Measurements from ENCODE around the gene LAMA3. TPM values are rescaled to one million over a fixed set of nuclear protein-coding genes. Genes with fewer than 3 reads are reported as not detected.
"Not testable (repeated sequence)": the region's sequence is repeated elsewhere in the genome, so short reads cannot be mapped to it uniquely, and the experiment has no call there.

The LAMA3 gene
- total RNA-seq, 2 experiments from 2014 or later: 0.04 to 0.17 TPM

DNA sequence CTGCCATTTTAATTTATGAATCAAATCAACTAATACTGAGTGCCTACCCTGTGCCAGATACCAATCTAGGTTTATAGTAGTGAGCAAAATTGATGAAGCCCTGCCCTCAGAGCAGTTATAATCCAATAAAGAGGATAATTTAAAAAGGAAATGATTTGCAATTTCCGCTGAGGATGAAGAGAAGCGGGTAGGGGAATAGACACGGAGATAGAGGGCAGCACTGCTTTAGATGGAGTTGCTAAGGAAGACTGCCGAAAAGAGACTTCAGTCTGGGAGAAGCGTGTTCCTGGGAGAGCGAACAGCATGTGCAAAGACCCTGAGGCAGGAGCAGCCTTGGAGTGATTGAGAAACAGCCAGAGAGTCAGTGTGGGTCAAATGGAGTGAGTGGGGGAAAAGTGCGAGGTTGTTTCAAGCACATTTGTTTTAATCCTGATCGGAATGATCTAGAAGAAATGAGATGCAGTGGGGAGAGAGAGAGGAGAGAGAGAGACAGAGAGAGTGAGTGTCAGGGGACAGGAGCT is 12.4 kb downstream of the LAMA3 start:
- ChIA-PET CTCF (no interaction called here), POLR2A (no interaction called here)

DNA sequence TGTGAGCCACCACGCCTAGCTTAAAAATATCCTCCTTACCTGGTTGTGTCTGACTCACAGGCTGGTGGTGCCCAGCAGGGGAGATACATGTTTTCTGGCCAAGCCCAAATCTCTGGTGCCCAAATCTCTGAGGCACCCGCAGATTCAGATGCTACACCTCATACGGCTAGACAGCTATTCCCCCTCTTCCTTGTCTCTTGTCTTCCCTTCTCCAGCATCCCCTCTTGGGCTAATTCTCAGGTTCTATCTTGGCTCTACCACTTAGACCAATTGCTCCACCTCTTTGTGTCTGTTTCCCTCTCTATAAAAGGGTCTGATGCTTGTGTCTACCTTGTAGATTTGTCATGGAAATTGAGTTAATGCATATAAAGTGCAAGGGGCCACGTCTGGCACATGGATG is 13.4 kb downstream of the LAMA3 start:
- CTCF ChIA-PET: interaction anchor here (0.6 to 1.3 kb wide), 6 partner anchors 76 to 206 kb away, joined by 3 to 4 read pairs (median 3); no protein-coding TSS in a partner anchor
- POLR2A ChIA-PET: no interaction called here

DNA sequence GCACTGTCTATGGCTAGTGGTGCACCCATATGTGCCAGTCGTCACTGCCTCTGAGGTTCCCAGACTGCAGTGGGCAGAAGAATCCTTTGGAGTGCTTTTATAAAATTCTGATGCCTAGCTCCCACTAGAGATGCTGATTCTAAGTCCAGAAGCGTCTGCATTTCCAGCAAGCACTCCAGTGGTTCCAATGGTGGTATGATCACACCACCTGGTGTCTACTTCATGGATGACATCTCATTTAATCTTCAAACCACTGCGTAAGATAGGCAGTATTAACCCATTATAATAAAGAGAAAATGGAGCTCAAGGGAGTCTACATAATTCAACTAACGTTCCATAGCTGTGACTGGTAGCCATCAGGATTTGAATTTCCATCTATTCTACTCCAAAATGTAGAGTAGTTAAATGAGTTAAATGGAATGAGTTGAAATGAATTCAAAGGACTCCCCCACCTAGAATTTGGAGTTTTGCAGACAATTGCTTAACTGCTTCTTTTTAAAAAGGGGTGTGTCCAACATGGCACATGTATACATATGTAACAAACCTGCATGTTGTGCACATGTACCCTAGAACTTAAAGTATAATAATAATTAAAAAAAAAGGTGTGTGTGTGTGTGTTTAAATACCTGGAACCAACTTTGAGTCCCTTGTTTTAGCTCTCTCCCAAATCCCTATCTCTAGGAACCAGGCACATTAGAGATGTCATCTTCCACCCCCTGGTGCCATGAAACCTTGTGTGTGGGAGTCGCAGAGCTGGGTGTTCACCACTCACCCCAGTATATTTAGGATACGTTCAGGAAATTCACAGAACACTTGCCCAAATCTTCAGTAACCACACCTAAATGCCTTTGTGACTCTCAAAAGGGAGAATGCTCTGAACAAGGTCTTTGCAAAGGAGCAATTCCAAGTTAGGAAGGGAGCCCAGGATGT is 14.1 kb downstream of the LAMA3 start:
- CTCF ChIA-PET: interaction anchor here (0.6 to 1.8 kb wide), 9 partner anchors 77 to 207 kb away, joined by 3 to 8 read pairs (median 3); no protein-coding TSS in a partner anchor
- POLR2A ChIA-PET: no interaction called here

GRCh38 chr18:23703987-23704384 is 14.7 kb downstream of the LAMA3 start:
- POLR2A ChIA-PET: no interaction called here
- CTCF ChIA-PET: interaction anchor here (1.8 kb wide), 1 partner anchor 82 kb away, joined by 8 read pairs; no protein-coding TSS in a partner anchor

- ChIA-PET CTCF (interaction anchor here (0.7 to 1.8 kb wide), 2 partner anchors 83 to 109 kb away, joined by 4 to 8 read pairs; no protein-coding TSS in a partner anchor), POLR2A (no interaction called here)
These were observed 15.6 kb downstream of the LAMA3 start for GRCh38 chr18:23704806-23705205.

GRCh38 chr18:23706971-23707640 is 17.9 kb downstream of the LAMA3 start:
- ChIA-PET POLR2A (no interaction called here), CTCF (no interaction called here)

- CTCF ChIA-PET: no interaction called here
- POLR2A ChIA-PET: no interaction called here
These were observed 20.8 kb downstream of the LAMA3 start for GRCh38 chr18:23710068-23710527.

DNA sequence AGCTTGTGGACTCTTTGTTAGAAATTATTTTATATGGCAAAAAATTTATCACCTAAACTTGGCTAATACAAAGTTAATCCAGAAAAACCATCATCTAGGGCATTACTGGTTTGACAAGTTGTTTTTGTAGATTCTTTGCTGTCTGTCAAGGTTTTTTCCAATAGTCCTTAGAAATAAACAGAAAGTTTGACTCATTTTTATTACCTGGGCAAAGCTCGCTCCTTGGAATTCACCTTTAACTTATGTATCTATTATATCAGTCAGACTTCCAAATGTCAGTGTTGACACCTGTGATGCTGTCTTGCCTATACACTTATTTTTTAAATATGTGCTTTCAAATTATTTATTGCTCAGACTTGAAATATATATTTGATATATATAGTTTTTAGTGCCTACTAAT is 21.7 kb downstream of the LAMA3 start:
- POLR2A ChIA-PET: no interaction called here
- CTCF ChIA-PET: no interaction called here

DNA sequence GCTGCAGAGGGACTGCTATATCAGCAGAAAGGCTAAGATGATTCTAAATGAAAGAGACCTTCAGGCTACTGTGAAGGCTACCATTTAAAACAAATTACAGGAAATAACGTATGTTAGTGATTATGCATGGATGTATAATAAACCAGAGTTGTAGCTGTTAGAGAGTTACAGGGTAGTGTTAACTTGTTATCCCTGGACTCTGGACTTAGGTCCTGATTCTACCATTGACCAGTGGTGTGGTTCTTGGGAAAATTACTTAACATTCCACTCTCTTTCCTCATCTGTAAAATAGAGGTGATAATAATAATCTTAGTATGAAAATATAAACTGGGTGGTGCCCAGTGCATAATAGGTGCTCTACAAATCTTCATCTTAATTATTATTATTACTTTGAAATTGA is 22.2 kb downstream of the LAMA3 start:
- CTCF ChIA-PET: no interaction called here
- POLR2A ChIA-PET: no interaction called here

GRCh38 chr18:23712445-23712844 is 23.2 kb downstream of the LAMA3 start:
- ChIA-PET POLR2A (no interaction called here), CTCF (no interaction called here)

DNA sequence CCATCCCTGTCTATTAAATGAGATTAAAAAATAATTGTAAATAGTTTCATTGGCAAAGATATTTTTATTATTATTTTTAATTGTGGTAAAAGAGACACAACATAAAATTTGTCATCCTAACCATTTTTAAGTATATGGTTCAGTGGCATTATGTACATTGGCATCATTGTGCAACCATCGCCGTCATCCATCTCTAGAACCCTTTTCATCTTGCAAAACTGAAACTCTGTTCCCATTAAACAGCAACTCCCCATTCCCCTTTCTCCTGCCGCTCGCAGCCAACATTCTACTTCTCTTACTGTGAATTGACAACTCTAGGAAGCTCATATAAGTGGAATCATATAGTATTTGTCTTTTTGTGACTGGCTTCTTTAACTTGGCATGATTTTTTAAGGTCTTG is 25.3 kb downstream of the LAMA3 start:
- CTCF ChIA-PET: no interaction called here
- POLR2A ChIA-PET: no interaction called here

- POLR2A ChIA-PET, CTCF ChIA-PET: not testable (repeated sequence)
These were observed 26.8 kb downstream of the LAMA3 start for GRCh38 chr18:23716079-23716478.

GRCh38 chr18:23716516-23716915 is 27.3 kb downstream of the LAMA3 start:
- ChIA-PET CTCF (no interaction called here), POLR2A (no interaction called here)

DNA sequence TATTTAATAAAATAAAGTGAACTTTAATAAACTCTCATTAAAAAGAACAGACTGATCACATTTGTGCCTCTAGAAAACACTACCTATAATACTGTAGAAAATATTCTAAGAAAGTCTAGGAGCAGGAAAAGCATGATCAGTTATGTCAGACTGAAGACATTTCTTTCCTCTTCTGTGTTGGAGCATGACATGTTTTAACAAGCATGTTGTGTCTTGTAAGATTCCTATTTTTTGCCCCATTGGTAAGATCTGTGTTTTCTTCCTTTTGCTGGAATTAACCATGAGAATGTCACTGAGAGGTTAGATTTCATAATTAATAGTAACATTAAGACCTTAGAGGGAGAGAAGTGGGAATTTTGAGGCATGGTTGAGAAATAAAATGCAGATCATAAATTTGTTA is 27.7 kb downstream of the LAMA3 start:
- ChIA-PET CTCF (no interaction called here), POLR2A (no interaction called here)

GRCh38 chr18:23718243-23718720 is 29.0 kb downstream of the LAMA3 start:
- POLR2A ChIA-PET: no interaction called here
- CTCF ChIA-PET: no interaction called here

DNA sequence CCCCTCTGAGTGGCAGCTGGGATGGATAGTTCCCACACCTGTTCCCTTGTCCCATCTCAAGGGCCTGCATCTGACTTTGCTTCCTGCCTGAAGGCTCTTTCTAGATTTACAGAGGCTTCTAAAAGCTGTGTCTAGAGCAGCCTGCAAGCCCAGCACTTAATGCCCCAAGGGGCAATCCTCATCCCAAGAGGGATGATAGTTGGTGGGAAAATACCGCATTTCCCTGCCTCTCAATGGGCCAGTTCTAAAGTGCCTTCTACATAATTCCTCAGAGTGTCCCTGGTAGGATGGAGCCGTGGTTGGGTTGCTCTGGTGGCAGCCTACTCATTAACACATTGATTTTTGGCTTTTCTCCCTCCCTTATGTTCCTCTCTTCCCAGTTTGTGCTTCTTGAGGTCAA is 29.5 kb downstream of the LAMA3 start:
- CTCF ChIA-PET: no interaction called here
- POLR2A ChIA-PET: no interaction called here

- CTCF ChIA-PET: no interaction called here
- POLR2A ChIA-PET: no interaction called here
These were observed 30.5 kb downstream of the LAMA3 start for GRCh38 chr18:23719634-23720201.

DNA sequence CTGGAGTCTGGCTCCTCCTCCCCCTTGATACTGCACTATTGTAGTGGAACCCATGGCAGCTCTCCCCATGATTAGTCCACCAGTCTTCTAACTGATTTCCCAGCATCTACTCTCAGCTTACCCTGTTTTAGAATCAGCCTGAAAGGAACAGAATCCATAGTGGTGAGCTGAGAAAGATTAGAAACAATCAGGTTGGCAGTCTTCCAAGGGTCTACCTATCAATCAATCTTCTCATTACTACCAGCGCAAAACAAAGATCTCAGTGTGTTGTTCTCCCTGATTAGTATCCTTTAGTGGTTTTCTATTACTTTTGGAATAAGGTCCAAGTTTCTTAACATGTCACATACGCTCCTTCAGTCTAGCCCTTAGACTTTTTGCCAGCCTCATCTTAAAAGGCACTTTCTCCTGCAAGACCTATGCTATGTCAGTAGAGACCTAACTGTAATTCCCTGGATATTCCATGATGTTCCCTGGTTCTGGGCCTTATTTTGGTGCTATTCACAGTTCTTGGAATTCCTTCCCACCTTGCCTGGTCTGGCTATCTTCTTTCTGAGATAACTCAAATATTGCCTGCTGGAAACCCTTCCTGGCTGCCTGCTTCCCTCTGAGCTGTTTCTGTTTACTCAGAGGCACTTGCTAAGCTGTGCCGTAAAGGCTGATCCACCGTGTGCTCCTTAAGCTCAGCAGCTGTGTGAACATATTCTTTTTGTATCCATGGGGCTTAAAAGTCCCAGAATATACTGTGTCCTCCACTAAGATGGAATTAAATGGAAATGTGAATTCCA is 32.6 kb downstream of the LAMA3 start:
- ChIA-PET POLR2A (no interaction called here), CTCF (interaction anchor here (1.1 kb wide), 1 partner anchor 197 kb away, joined by 3 read pairs; no protein-coding TSS in a partner anchor)

- CTCF ChIA-PET: interaction anchor here (1.1 kb wide), 1 partner anchor 196 kb away, joined by 3 read pairs; no protein-coding TSS in a partner anchor
- POLR2A ChIA-PET: no interaction called here
These were observed 33.4 kb downstream of the LAMA3 start for GRCh38 chr18:23722646-23723045.

Data from activated CD8-positive, alpha-beta memory T cell treated with anti-CD3 and anti-CD28 coated beads for 36 hours (primary cell).